Mucosa of rectum (tissue), 2 donors: Measurements from ENCODE around the gene ZNF749.

Source experiments
- H3K27ac ChIP-seq, 2 donors: one replicate each; pipeline ENCODE4 v1.7.0; 2013; ENCODE audit warnings: inconsistent platforms in 2 of 2, low read depth in 2 of 2, low read length in 2 of 2
- H3K27me3 ChIP-seq, 2 donors: one replicate each; pipeline ENCODE4 v1.7.0; 2013; ENCODE audit warnings: low read length in 2 of 2; ENCODE audit not compliant: control insufficient read depth in 2 of 2, insufficient read depth in 2 of 2
- H3K36me3 ChIP-seq, 2 donors: one replicate each; pipeline ENCODE4 v1.7.0; 2013; ENCODE audit warnings: low read length in 2 of 2; ENCODE audit not compliant: control insufficient read depth in 2 of 2, insufficient read depth in 2 of 2
- H3K4me1 ChIP-seq, 2 donors: one replicate each; pipeline ENCODE4 v1.7.0; 2013; ENCODE audit warnings: low read length in 2 of 2, mild to moderate bottlenecking in 1 of 2; ENCODE audit not compliant: control insufficient read depth in 2 of 2, insufficient read depth in 2 of 2
- H3K4me3 ChIP-seq, 2 donors: one replicate each; pipeline ENCODE4 v1.7.0; 2013; ENCODE audit warnings: low read length in 2 of 2
- H3K9ac ChIP-seq, 2 donors: one replicate each; pipeline ENCODE4 v1.7.0; 2013; ENCODE audit warnings: low read length in 2 of 2, low read depth in 1 of 2, mild to moderate bottlenecking in 1 of 2
- H3K9me3 ChIP-seq, 2 donors: one replicate each; pipeline ENCODE4 v1.7.0; 2013; ENCODE audit warnings: low read length in 2 of 2; ENCODE audit not compliant: control insufficient read depth in 2 of 2
- donor health status: healthy.
- donor health status: Normal muscosa, but diverticular disease.

The ZNF749 gene

DNA sequence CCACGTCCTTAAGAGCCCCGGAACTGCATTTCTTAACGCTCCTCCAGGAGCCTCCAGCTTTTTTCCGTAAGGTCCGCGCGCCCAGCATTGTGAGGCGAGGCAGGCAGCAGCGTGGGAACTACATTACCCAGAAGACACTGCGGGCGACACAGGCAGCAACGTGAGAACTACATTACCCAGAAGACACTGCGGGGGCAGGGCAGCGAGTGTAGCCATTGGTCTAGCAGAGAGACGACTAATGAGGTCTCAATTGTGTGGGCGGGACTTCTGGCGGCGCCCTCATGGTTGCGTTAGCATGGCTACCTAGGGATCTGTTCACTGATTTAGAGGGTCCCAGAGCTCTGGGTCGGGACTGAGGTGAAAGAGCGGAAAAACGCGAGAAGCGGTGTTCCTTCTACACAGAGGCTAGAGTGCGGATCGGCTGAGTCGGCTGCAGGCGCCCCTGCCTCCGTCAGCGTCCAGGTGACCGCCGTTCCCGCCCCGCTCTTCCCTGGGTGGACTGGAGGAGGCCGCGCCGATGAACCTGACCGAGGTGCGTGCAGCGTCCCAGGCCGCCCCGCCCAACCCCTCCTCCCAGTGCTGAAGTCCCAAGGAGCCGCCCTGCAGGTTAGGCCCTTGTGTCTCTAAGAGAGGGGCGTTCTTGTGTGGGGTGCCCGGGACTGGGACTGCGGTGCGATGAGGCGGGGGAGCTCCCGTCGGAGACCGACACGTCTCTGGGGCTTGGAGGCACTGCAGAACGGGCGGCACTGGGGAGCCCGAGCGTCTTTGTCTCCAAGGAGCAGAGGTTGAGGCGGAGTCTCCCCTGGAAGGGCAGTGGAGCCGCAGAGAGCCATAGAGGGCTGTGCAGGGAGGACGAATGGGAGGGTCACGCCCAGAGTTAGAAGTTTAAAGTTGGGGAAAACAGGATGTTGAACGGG, at the start of gene ZNF749:
ZNF749 (plus strand) TSS at position 264 of the 917 bp plus-strand sequence; CDS start at position 518, 254 bp downstream.
- Histone ChIP-seq H3K27me3 (no peaks in the 10 kb centered on the region), H3K4me1 (peaks cover 10 to 14% of the 10 kb centered on the region in 2 donors), H3K36me3 (peaks cover 0 to 2% of the 10 kb centered on the region in 2 donors), H3K4me3 (peak within 1 kb of the TSS; percentile 88 to 92), H3K9me3 (no peaks in the 10 kb centered on the region), H3K9ac (peak within 1 kb of the TSS; percentile 78 to 83), H3K27ac (peak within 1 kb of the TSS; percentile 73 to 83)

DNA sequence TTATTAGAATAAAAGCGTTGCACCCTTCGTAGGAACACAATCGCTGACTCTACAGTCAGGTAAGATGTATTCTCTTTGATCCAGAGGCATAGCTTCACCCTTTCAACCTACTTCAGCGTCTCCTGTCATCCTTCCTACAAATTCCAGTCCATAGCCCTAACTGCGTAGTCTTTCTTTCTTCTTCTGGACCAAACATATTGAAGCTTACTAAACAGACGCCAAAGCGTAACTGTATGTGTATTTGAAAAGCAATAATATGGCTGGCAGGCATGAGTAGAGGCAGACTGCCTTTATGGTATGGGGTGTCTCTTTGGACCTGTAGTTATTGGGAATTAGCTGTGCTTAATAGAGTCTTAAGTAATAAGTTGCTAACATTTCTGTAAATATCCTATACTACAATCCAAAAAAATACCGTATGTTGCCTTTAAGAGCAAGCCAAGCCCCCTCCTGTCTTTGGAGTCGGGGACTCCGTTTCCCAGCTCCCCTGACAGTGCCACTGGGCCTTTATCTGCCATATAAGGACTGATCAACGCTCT, 45.9 kb upstream of the ZNF749 start:
- Histone ChIP-seq H3K4me3 (peak overlapping the region; percentile 91 to 96), H3K27ac (peak overlapping the region; percentile 79 to 87), H3K27me3 (no peaks in the 10 kb centered on the region), H3K9me3 (no peaks in the 10 kb centered on the region), H3K36me3 (peaks cover 4 to 12% of the 10 kb centered on the region in 2 donors), H3K9ac (peak overlapping the region; percentile 86 to 87), H3K4me1 (peaks cover 9 to 11% of the 10 kb centered on the region in 2 donors)

DNA sequence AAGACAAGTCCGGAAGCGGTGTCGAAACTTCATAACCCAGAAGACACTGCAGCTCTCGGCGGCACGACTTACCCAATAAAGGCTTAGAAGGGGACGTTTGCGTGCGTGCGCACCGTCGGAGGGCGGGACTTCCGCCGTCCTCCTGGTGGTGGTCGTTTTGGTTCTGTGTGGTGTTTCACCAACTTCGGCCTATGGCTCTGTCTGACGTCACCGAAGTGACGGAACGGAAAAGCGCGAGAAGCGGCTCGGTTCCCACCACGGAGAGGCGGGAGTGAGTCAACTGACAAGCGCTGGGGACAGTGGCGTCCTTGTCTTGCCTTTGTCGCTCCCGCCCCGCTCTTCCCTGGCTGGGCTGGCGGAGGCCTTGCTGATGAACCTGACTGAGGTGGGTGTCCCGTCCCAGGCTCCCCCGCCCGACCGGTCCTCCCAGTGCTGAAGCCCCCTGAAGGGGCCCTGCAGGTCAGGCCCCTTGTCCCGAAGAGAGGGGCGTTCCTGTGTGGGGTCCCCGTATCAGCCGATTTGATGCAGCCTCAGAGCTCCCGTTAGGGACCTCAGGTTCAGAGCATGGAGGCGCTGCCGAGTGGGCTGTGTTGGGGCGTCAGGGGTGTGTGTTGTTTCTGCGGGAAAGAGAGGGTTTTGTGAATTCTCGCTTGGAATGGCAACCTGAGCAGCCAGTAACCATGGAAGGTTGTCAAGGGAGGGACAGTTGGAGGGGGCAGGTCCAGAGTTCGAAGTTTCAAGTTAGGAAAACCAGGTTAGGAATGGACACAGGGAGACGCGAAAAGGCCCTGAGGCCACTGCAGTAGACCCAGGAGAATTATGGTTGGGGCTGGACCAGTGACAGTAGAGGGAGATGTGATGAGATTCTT, 45.2 kb upstream of the ZNF749 start, which contains the start of gene ZNF548:
ZNF548 (plus strand) TSS at position 125 of the 869 bp plus-strand sequence; CDS start at position 371, 246 bp downstream.
- Histone ChIP-seq H3K4me3 (peak within 1 kb of the TSS; percentile 91 to 96), H3K4me1 (peaks cover 9 to 11% of the 10 kb centered on the region in 2 donors), H3K9me3 (peaks cover 0 to 2% of the 10 kb centered on the region in 2 donors), H3K36me3 (peaks cover 7 to 19% of the 10 kb centered on the region in 2 donors), H3K9ac (peak within 1 kb of the TSS; percentile 86 to 87), H3K27me3 (no peaks in the 10 kb centered on the region), H3K27ac (peak within 1 kb of the TSS; percentile 79 to 87)

DNA sequence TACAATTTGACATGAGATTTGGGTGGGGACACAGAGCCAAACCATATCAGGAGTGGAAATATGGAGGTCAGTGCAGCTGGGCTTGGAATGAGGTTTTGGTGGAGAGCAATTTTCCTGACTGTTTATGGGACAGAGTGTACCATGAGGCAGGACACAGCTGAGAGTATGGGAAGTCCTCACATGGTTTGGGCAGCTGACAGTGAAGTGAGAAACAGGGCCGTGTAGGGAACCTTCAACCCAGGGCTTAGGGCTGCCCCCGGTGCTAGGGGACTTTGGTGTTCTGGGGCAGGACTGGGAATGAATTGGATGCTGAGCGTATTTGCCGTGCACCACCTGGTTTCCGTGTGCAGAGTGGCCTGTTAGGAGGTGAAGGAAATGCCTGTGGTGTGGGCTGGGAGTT, 39.4 kb upstream of the ZNF749 start:
- H3K4me1 ChIP-seq, result peaks cover under 1 to 2% of the 10 kb centered on the region in 2 donors
- no peaks in the 10 kb centered on the region for H3K27me3 ChIP-seq
- peaks cover 42 to 60% of the 10 kb centered on the region in 2 donors for H3K36me3 ChIP-seq
- no peak overlapping the region for H3K9ac ChIP-seq
- H3K4me3 ChIP-seq, result no peak overlapping the region
- H3K27ac ChIP-seq, result no peak overlapping the region
- peaks cover 17 to 21% of the 10 kb centered on the region in 2 donors for H3K9me3 ChIP-seq

DNA sequence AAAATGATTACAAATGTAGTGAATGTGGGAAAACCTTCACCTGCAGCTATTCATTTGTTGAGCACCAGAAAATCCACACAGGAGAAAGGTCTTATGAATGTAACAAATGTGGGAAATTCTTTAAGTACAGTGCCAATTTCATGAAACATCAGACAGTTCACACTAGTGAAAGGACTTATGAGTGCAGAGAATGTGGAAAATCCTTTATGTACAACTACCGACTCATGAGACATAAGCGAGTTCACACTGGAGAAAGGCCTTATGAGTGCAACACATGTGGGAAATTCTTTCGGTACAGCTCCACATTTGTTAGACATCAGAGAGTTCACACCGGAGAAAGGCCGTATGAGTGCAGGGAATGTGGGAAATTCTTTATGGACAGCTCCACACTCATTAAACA, 36.3 kb upstream of the ZNF749 start:
- Histone ChIP-seq H3K4me1 (no peaks in the 10 kb centered on the region), H3K4me3 (no peak overlapping the region), H3K9me3 (peaks cover 17 to 21% of the 10 kb centered on the region in 2 donors), H3K36me3 (peaks cover 39 to 51% of the 10 kb centered on the region in 2 donors), H3K27ac (no peak overlapping the region), H3K9ac (no peak overlapping the region), H3K27me3 (no peaks in the 10 kb centered on the region)

DNA sequence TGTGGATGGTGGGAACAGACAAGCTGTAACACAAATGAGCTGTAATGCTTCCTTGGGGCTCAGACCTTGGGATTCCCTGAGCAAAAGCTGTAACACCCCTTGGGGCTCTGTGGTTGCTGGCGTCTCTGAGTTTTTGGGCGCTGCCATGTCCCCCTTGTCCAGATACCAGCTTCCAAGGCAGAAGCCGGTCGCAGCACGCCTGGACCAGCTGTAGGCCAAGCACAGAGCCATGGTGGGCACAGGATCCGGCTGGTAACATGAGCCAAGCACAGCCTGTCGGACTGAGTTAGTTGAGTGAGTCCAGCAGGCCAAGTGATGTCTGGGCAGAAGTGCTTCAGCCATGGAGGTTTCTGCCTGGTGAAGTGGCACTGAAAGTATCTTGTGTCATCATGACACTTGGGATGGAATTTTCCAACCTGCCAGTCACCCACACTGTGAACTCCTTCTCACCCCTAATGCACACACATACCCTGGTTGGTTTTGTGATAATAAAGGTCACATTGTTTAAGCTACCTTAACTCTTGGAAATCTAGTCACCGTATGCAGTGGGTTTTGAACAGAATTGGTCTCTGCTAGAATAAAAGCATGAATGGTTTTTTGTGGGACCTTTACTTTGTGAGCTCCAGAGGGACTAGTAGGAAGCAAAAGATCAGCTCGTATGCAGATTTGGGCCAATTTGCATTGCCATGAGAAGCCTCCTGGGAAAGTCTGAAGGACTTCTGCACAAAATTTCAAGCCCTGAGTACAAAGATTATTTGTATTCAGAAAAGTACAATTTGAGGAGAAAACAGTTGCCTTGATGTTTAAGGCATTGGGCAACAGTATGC, 31.2 kb upstream of the ZNF749 start:
- Histone ChIP-seq H3K27ac (no peak overlapping the region), H3K36me3 (peaks cover 7% of the 10 kb centered on the region in 2 donors), H3K4me3 (no peak overlapping the region)

DNA sequence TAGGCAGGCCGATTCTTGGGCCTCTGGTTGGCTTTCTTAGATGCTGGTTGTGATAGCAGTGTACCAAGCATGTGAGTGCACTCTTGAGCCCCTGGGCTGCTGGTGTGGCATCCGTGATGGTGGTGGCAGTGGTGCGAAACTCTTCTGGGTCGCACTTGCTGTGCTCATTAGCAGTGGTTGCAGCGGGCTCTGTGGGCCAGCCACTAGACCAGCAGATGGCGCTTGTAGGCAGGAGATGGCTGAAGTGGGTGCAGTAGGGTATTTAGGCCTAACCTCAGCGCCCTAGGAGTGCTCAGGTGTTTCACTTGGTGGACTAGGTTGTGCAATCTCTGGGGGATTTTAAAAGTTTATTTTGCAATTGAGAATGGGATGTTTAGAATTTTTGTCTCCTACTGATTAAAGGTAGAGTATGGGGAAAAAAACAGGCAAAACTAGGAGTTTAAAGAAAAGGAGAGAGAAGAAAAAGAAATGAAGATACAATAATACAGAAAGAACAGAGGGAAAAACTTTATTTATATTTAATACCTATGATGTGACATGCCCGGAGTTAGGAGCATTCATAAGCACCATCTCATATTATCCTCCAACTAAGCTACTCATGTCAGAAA, 28.5 kb upstream of the ZNF749 start:
- H3K4me1 ChIP-seq, result peaks cover 3 to 4% of the 10 kb centered on the region in 2 donors
- no peaks in the 10 kb centered on the region for H3K27me3 ChIP-seq
- H3K9ac ChIP-seq, result no peak overlapping the region
- H3K36me3 ChIP-seq, result no peaks in the 10 kb centered on the region
- H3K27ac ChIP-seq, result no peak overlapping the region
- no peak overlapping the region for H3K4me3 ChIP-seq
- H3K9me3 ChIP-seq, result no peaks in the 10 kb centered on the region

More for the DNA sequence above, 31.2 kb upstream of the ZNF749 start:
- Histone ChIP-seq H3K9ac (no peak overlapping the region), H3K9me3 (peaks cover 0 to 6% of the 10 kb centered on the region in 2 donors), H3K27me3 (no peaks in the 10 kb centered on the region), H3K4me1 (no peaks in the 10 kb centered on the region)

DNA sequence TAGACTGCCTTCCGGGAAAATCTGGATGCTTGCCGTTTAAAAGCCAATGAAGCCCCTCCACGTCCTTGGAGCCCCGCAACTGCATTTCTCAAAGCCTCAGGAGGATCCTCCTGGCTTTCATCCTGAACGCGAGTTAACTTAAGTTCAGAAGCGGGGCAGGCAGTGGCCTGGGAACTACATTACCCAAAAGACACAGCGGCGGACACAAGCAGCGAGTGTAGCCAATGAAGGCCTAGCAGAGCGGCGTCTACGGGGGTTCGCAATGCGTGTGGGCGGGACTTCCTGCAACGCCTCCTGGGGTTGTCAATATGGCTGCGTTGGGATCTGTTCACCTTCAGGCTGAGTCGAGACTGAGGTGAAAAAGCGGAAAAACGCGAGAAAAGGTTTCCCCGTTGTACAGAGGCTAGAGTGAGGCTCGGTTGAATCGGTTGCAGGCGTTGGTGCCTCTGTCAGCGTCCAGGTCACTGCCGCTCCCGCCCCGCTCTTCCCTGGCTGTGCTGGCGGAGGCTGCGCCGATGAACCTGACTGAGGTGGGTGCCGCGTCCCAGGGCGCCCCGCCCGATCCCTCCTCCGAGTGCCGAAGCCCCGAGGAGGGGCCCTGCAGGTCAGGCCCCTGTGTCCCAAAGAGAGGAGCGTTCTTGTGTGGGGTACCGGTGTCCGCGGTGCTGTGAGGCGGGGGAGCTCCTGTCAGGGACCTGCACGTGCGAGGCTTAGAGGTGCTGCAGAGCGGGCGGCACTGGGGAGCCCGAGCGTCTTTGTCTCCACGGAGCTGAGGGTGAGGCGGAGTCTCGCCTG, 24.1 kb upstream of the ZNF749 start, which contains the start of gene ZNF17:
ZNF17 (plus strand) TSS at position 285 of the 795 bp plus-strand sequence. CDS start 2,455 bp downstream, outside the sequence.
- H3K36me3 ChIP-seq, result peaks cover 15 to 21% of the 10 kb centered on the region in 2 donors
- H3K4me3 ChIP-seq, result peak within 1 kb of the TSS; percentile 85 to 99
- H3K27me3 ChIP-seq, result no peaks in the 10 kb centered on the region
- peaks cover 8 to 9% of the 10 kb centered on the region in 2 donors for H3K4me1 ChIP-seq
- peak within 1 kb of the TSS; percentile 32 to 64 for H3K27ac ChIP-seq
- peaks cover 3 to 7% of the 10 kb centered on the region in 2 donors for H3K9me3 ChIP-seq
- peak within 1 kb of the TSS; percentile 79 to 87 for H3K9ac ChIP-seq
